WI38 (cell line): ENCODE data around the gene MINPP1.

Source experiments
- H3K4me3 ChIP-seq: 2 replicates; pipeline ENCODE4 v1.5.1; 2011; ENCODE audit warnings: low read depth, mild to moderate bottlenecking, control low read depth, low read length
- TF ChIP-seq, protein P1 (sequence below): IDR thresholded peaks from 2 replicates; pipeline ENCODE4 v1.5.1; 2012; ENCODE audit warnings: low read depth, mild to moderate bottlenecking, control low read depth, low read length

Gene MINPP1

DNA sequence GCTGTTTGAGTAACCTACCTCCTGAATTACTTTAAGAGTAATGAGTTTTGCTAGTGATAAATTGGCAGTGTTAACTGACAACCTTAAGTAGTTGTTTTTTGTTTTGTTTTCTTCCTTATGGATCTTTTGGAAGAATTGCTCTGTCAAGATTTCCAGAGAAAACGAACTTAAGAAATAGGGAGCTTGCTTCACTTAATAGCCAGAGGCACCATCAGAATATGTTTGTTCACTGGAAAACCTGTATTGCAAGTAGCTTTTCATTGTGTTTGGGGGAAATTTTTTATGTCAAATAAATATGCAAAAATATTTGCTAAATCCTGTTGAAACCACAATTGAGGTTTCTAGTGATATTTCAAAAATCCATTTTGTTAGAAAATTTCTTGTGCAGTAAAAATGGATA lies 89.5 kb downstream of the MINPP1 start:
- TF ChIP-seq, protein P1, sequence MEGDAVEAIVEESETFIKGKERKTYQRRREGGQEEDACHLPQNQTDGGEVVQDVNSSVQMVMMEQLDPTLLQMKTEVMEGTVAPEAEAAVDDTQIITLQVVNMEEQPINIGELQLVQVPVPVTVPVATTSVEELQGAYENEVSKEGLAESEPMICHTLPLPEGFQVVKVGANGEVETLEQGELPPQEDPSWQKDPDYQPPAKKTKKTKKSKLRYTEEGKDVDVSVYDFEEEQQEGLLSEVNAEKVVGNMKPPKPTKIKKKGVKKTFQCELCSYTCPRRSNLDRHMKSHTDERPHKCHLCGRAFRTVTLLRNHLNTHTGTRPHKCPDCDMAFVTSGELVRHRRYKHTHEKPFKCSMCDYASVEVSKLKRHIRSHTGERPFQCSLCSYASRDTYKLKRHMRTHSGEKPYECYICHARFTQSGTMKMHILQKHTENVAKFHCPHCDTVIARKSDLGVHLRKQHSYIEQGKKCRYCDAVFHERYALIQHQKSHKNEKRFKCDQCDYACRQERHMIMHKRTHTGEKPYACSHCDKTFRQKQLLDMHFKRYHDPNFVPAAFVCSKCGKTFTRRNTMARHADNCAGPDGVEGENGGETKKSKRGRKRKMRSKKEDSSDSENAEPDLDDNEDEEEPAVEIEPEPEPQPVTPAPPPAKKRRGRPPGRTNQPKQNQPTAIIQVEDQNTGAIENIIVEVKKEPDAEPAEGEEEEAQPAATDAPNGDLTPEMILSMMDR: no peak
- no peak overlapping the region for H3K4me3 ChIP-seq

DNA sequence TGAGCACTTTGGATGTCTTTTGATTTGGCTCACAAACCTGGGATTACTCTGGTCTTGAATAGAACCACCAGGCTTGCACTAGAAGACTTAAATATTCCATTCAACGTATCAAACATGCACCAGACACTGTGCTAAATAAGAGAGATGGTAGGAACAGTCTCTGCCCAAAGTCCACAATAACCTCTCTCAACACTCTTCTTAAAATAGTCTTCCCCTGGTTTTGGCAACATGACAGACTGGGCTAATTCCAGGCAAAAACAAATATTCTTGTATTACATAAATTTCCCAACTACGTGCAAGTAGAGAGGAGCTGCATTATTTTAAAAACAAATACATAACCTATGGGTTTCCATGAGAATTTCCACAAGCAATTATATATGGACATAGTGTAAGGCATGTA lies 90.2 kb downstream of the MINPP1 start:
- no peak overlapping the region for H3K4me3 ChIP-seq
- TF ChIP-seq, protein P1: no peak

DNA sequence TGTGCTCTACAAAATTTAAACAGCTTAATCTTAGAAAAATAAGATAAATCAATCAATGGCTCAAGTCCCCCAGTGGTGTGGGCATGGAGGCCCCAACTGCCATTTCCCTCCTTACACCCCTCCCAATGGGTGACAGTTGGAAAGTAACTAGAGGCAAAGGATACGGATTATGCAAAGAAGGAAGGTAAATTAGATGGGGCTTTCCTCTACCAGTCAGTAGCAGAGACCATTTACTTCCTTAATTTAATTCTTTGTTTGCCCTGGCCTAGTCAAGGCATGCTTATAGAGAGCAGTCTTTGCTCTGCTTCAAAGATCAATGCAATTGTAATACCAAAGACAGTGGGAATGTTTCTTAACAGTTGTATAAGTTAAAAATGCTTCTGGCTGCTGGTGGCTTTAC lies 91.7 kb downstream of the MINPP1 start:
- TF ChIP-seq, protein P1: no peak
- no peak overlapping the region for H3K4me3 ChIP-seq

DNA sequence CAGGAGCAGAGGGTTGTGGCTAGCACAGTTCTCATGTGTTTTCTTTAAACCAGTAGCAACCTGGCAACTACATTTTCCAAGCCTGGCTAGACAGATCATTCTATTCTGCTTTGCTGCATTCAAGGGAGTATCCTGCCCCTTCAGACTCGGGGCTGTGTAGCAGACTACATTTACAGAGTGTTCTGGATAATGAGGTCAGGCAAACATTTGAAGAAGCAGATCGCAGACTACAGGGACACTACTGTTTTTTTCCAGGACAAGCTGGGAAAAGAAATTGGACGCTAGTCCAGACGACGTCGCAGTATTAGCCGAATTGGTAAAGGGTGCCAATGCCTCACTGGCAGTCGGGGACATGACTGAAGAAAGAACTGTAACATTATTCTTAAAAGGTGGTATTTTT lies 94.0 kb downstream of the MINPP1 start:
- no peak overlapping the region for H3K4me3 ChIP-seq
- TF ChIP-seq, protein P1: no peak

DNA sequence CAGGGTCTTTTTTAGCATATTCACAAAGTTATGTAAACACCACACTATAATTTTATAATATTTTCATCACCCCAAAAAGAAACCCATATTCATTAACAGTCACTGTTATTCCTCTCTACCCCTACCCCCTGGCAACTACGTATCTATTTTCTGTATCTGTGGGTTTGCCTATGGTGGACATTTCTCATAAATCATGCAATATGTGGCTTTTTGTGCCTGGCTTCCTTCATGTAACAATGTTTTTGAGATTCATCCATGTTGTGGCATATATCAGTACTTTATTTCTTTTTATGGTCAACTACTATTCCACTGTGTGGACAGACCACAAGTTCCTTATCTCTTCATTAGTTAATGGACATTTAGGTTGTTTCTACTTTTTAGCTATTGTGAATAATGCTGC lies 95.9 kb downstream of the MINPP1 start:
- TF ChIP-seq, protein P1: no peak
- no peak overlapping the region for H3K4me3 ChIP-seq
